ENCODE measurements around the gene EDN2. TPM values are rescaled to one million over a fixed set of nuclear protein-coding genes. Genes with fewer than 3 reads are reported as not detected.

The EDN2 gene
- total and polyA plus RNA-seq, 11 donors = 0.23 to 3.5 (median 1.9) TPM; not detected in 4

GRCh38 chr1:41516168-41517061 is 31.9 kb upstream of the EDN2 start:
- peak; percentile 90 to 95 (median 94) for ATAC-seq
- Histone ChIP-seq H3K9me3 (no peaks in the 10 kb centered on the region), H3K4me3 (peak overlapping the region in 11 of 12 donors; percentile 32 to 59 (median 53)), H3K36me3 (peaks cover 0 to 18% (median 0%) of the 10 kb centered on the region in 9 donors), H3K27ac (peak overlapping the region in 6 of 12 donors; percentile 23 to 63 (median 46)), H3K27me3 (no peaks in the 10 kb centered on the region), H3K4me1 (peaks cover 0 to 33% (median 17%) of the 10 kb centered on the region in 12 donors)
- WGBS, 4 donors = 10 to 15% (median 12%) methylated on average over 35 to 53 of the region's 53 CpGs
- intact Hi-C loops (cut with DNase I) = loop anchor here in 6 of 10 donors (2.0 to 10.0 kb wide), 6 partner anchors 41 to 249 kb away; no protein-coding TSS in a partner anchor
- peak; percentile 89 to 94 (median 92) for DNase-seq
- TF ChIP-seq POLR2A (IDR thresholded peaks at IDR 0.05) = peak in 1 of 2 donors; percentile 22
- peak; percentile 86 to 98 (median 94) for TF ChIP-seq CTCF (IDR thresholded peaks at IDR 0.05)

GRCh38 chr1:41515778-41516167 is 31.3 kb upstream of the EDN2 start:
- Histone ChIP-seq H3K36me3 (peaks cover 0 to 21% (median 0%) of the 10 kb centered on the region in 9 donors), H3K9me3 (no peaks in the 10 kb centered on the region), H3K27ac (peak overlapping the region in 3 of 12 donors; percentile 30 to 63 (median 42)), H3K4me1 (peaks cover 0 to 33% (median 17%) of the 10 kb centered on the region in 12 donors), H3K4me3 (peak overlapping the region in 3 of 12 donors; percentile 53 to 59 (median 58)), H3K27me3 (no peaks in the 10 kb centered on the region)
- intact Hi-C loops (cut with DNase I) = loop anchor here in 6 of 10 donors (2.0 to 10.0 kb wide), 6 partner anchors 42 to 248 kb away; no protein-coding TSS in a partner anchor
- no peak for ATAC-seq
- WGBS, 4 donors = 9 to 50% (median 11%) methylated on average over 1 to 6 of the region's 6 CpGs
- DNase-seq = no peak
- TF ChIP-seq POLR2A (IDR thresholded peaks at IDR 0.05) (no peak), CTCF (IDR thresholded peaks at IDR 0.05) (no peak)

GRCh38 chr1:41515131-41515678 is 30.7 kb upstream of the EDN2 start:
- ATAC-seq (peak in 1 of 4 donors; percentile 28), DNase-seq (peak in 1 of 5 donors; percentile 42)
- WGBS, 4 donors = 54 to 77% (median 64%) methylated on average over 2 to 5 of the region's 5 CpGs
- TF ChIP-seq POLR2A (IDR thresholded peaks at IDR 0.05) = no peak
- TF ChIP-seq CTCF (IDR thresholded peaks at IDR 0.05) = no peak
- Histone ChIP-seq H3K27ac (peak overlapping the region in 2 of 12 donors; percentile 42 to 63), H3K9me3 (no peaks in the 10 kb centered on the region), H3K27me3 (no peaks in the 10 kb centered on the region), H3K4me1 (peaks cover 0 to 33% (median 17%) of the 10 kb centered on the region in 12 donors), H3K36me3 (peaks cover 0 to 23% (median 0%) of the 10 kb centered on the region in 9 donors), H3K4me3 (no peak overlapping the region)
- intact Hi-C loops (cut with DNase I) = loop anchor here in 5 of 10 donors (5.0 to 10.0 kb wide), 5 partner anchors 42 to 248 kb away; no protein-coding TSS in a partner anchor
